Measurements from ENCODE around the gene RB1. TPM values are rescaled to one million over a fixed set of nuclear protein-coding genes. Genes with fewer than 3 reads are reported as not detected.

RB1 gene
- total and polyA plus RNA-seq, 9 of the 15 experiments (the other 6 are each of a cell fraction or from before 2014, with no cell fraction given): 5.0 to 23.8 (median 17.9) TPM

DNA sequence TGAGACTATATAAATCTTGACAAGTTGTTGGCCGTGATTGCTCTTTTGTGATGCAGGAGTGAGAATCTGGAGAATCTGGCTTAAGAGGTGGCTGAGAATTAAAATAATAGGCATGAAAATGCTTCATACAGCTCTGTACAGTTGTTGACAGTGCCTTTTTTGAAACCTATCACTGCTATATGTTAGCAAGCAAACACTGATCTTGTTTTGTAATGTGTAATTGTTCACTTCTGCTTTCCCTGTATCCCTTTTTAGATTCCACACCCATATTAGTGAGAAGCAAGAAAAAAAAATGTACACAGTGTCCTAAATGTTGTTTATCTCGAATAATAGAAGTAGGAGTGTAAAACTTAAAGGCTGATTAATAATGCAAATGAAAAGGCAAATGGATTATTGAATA, 39.5 kb upstream of the RB1 start:
- H3K4me2 ChIP-seq (ENCODE audit: insufficient read depth, low read length): no peak overlapping the region
- FAIRE-seq (no peak), ATAC-seq (no peak), DNase-seq (ENCODE audit: extremely low read depth in 1 of 4, low spot score in 3 of 4) (no peak)
- ChIA-PET CTCF (ENCODE audit: low intra/inter-chr PET ratio) (no interaction called here), POLR2A (interaction anchor here (0.9 kb wide), 1 partner anchor 9 kb away, joined by 3 read pairs; no protein-coding TSS in a partner anchor)
- H3K4me3 ChIP-seq: no peak overlapping the region
- peaks cover 19% of the 10 kb centered on the region; the same call in 1 of the 3 replicates for H3K36me3 ChIP-seq (ENCODE audit: control insufficient read depth, insufficient read depth, low read length)
- H3K9ac ChIP-seq (ENCODE audit: insufficient read depth in 1 of 2, low read depth in 2 of 2, low read length in 2 of 2): no peak overlapping the region
- WGBS (ENCODE audit: insufficient coverage, low coverage, missing lambda C conversion rate): 49% methylated on average over 2 of the region's 2 CpGs
- H3K9me1 ChIP-seq (ENCODE audit: control insufficient read depth, insufficient read depth, low read length): no peaks in the 10 kb centered on the region
- TF ChIP-seq, protein P1, sequence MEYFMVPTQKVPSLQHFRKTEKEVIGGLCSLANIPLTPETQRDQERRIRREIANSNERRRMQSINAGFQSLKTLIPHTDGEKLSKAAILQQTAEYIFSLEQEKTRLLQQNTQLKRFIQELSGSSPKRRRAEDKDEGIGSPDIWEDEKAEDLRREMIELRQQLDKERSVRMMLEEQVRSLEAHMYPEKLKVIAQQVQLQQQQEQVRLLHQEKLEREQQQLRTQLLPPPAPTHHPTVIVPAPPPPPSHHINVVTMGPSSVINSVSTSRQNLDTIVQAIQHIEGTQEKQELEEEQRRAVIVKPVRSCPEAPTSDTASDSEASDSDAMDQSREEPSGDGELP (CRISPR knock-in tag; IDR thresholded peaks at IDR 0.05; ENCODE audit: borderline replicate concordance): no peak
- TF ChIP-seq BCOR (IDR thresholded peaks at IDR 0.05): no peak
- no peak overlapping the region for H3K27ac ChIP-seq (ENCODE audit: extremely low read depth, low read depth, low read length)
- intact Hi-C loops (cut with micrococcal nuclease): no loop called here
- BruUV-seq (replicated peaks): no TSS peak
- in situ Hi-C loops (cut with MboI): no loop called here
- H3K27me3 ChIP-seq (ENCODE audit: control insufficient read depth in 2 of 2, insufficient read depth in 2 of 2, low read length in 2 of 2): no peaks in the 10 kb centered on the region
- H3K4me1 ChIP-seq (replicated peaks in 1 of 2; ENCODE audit: control insufficient read depth in 2 of 2, insufficient read depth in 2 of 2, low read length in 2 of 2): no peaks in the 10 kb centered on the region
- H2AFZ ChIP-seq (ENCODE audit: low read depth, low read length): no peak overlapping the region
- no peaks in the 10 kb centered on the region for H3K79me2 ChIP-seq (ENCODE audit: control insufficient read depth, insufficient read depth, low read length)
- no peaks in the 10 kb centered on the region for H3K9me3 ChIP-seq (replicated peaks; ENCODE audit: control insufficient read depth, insufficient read depth, low read depth, low read length)
- H4K20me1 ChIP-seq (replicated peaks; ENCODE audit: control insufficient read depth, insufficient read depth, low read length): no peaks in the 10 kb centered on the region

DNA sequence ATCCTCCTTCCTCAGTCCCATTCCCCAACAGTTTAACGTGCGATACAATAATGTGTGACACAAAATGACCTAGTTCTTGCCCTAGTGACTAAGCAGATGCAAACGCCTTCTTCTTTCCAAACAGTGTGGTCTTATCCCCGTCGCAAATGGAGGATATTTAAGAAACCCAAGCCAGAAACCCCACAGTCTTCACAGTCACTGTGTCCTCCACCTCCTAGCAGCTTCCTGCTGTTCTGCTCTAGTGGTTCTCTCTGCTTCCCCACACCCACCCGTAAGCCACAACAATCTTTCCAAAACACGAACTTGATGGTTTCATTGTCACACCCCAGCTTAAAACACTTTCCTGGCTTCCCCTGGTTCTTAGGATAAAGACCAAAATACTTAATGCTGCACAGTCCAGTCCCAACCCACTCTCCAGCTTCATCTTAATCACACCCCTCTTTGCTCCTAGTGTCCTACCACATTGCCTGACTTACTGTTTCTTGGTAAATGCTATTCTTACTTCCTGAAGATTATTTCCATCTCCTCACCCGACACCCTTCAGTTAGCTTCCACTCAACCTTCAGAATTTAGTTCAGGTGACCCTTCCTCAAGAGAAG, 38.2 kb upstream of the RB1 start:
- Histone ChIP-seq H3K9me1 (ENCODE audit: control insufficient read depth, insufficient read depth, low read length) (no peaks in the 10 kb centered on the region), H3K36me3 (ENCODE audit: control insufficient read depth, insufficient read depth, low read length) (peaks cover 15% of the 10 kb centered on the region; the same call in 1 of the 3 replicates), H3K79me2 (ENCODE audit: control insufficient read depth, insufficient read depth, low read length) (no peaks in the 10 kb centered on the region), H3K9me3 (replicated peaks; ENCODE audit: control insufficient read depth, insufficient read depth, low read depth, low read length) (no peaks in the 10 kb centered on the region), H3K9ac (ENCODE audit: insufficient read depth in 1 of 2, low read depth in 2 of 2, low read length in 2 of 2) (no peak overlapping the region), H4K20me1 (replicated peaks; ENCODE audit: control insufficient read depth, insufficient read depth, low read length) (no peaks in the 10 kb centered on the region), H3K4me1 (replicated peaks in 1 of 2; ENCODE audit: control insufficient read depth in 2 of 2, insufficient read depth in 2 of 2, low read length in 2 of 2) (no peaks in the 10 kb centered on the region), H3K27me3 (ENCODE audit: control insufficient read depth in 2 of 2, insufficient read depth in 2 of 2, low read length in 2 of 2) (no peaks in the 10 kb centered on the region), H3K27ac (ENCODE audit: extremely low read depth, low read depth, low read length) (no peak overlapping the region), H2AFZ (ENCODE audit: low read depth, low read length) (no peak overlapping the region), H3K4me3 (no peak overlapping the region), H3K4me2 (ENCODE audit: insufficient read depth, low read length) (no peak overlapping the region)
- 55% methylated on average over 7 of the region's 8 CpGs for WGBS (ENCODE audit: insufficient coverage, low coverage, missing lambda C conversion rate)
- DNase-seq (ENCODE audit: extremely low read depth in 1 of 4, low spot score in 3 of 4) (no peak), ATAC-seq (no peak; the same call in 2 of the 3 replicates), FAIRE-seq (no peak)
- ChIA-PET CTCF (ENCODE audit: low intra/inter-chr PET ratio) (no interaction called here), POLR2A (interaction anchor here (0.6 to 1.0 kb wide), 2 partner anchors 10 to 38 kb away, joined by 3 read pairs; partner anchors contain the start of gene RB1)
- intact Hi-C loops (cut with micrococcal nuclease) (no loop called here), in situ Hi-C loops (cut with MboI) (no loop called here)
- no TSS peak for BruUV-seq (replicated peaks)
- TF ChIP-seq, protein P2, sequence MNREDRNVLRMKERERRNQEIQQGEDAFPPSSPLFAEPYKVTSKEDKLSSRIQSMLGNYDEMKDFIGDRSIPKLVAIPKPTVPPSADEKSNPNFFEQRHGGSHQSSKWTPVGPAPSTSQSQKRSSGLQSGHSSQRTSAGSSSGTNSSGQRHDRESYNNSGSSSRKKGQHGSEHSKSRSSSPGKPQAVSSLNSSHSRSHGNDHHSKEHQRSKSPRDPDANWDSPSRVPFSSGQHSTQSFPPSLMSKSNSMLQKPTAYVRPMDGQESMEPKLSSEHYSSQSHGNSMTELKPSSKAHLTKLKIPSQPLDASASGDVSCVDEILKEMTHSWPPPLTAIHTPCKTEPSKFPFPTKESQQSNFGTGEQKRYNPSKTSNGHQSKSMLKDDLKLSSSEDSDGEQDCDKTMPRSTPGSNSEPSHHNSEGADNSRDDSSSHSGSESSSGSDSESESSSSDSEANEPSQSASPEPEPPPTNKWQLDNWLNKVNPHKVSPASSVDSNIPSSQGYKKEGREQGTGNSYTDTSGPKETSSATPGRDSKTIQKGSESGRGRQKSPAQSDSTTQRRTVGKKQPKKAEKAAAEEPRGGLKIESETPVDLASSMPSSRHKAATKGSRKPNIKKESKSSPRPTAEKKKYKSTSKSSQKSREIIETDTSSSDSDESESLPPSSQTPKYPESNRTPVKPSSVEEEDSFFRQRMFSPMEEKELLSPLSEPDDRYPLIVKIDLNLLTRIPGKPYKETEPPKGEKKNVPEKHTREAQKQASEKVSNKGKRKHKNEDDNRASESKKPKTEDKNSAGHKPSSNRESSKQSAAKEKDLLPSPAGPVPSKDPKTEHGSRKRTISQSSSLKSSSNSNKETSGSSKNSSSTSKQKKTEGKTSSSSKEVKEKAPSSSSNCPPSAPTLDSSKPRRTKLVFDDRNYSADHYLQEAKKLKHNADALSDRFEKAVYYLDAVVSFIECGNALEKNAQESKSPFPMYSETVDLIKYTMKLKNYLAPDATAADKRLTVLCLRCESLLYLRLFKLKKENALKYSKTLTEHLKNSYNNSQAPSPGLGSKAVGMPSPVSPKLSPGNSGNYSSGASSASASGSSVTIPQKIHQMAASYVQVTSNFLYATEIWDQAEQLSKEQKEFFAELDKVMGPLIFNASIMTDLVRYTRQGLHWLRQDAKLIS (CRISPR knock-in tag; IDR thresholded peaks at IDR 0.05): no peak
- no peak for TF ChIP-seq ARNT (IDR thresholded peaks at IDR 0.05)
- TF ChIP-seq ZNF408 (CRISPR knock-in tag; IDR thresholded peaks at IDR 0.05; ENCODE audit: low read depth): no peak
- no peak for TF ChIP-seq ZNF263 (CRISPR knock-in tag; IDR thresholded peaks at IDR 0.05; ENCODE audit: borderline replicate concordance)
- no peak for TF ChIP-seq RFX1 (IDR thresholded peaks at IDR 0.05)
- TF ChIP-seq, protein P3, sequence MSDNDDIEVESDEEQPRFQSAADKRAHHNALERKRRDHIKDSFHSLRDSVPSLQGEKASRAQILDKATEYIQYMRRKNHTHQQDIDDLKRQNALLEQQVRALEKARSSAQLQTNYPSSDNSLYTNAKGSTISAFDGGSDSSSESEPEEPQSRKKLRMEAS (CRISPR knock-in tag; IDR thresholded peaks at IDR 0.05): no peak

All from K562 (cell line).